Measurements from ENCODE around the gene LY6G6F. TPM values are rescaled to one million over a fixed set of nuclear protein-coding genes. Genes with fewer than 3 reads are reported as not detected.

Gene LY6G6F
- total RNA-seq, 1 experiment from 2014 or later, result not detected

DNA sequence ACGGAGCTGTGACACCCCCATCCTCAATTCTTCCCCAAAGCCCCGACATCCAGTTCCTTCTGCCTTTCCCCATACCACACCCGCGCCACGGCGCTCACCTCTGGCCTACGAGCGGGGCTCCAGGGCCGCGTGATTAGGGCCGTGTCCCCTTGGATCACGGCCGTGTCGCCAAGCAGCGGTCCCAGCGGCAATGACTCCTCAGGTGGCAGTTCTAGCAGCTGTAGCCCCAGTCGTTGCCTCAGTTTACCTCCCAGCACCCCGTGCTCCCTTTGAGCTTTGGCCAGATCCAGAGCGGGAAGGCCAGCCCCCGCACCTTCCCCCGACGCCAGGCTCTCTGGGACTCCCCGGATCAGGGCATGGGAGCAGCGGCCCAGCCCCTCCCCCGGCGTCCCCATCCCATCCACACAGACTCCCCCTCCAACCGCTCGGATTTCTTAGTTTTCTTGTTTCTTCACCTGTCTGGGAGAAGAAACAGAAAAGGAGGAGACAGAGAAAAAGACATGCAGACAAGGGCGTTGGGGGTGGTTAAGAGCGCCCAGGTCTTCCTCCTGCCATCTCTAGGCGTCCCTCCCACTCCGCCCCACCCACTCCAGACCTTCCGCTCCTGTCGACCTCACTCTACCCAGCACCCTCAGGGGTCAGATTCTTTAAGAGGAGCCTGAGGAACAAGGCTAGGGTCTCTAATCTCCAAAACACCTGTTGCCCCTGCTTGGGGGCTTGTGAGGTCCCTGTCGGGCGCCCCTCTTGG lies 22.3 kb downstream of the LY6G6F start, which contains the start of gene DDAH2:
TSS of gene DDAH2 (minus strand) at position 533 of the 748 bp plus-strand sequence. CDS start at position 395, 138 bp downstream.
- no peaks in the 10 kb centered on the region for H3K27me3 ChIP-seq (replicated peaks; ENCODE audit: insufficient read depth, low read depth, low read length, poor library complexity)
- POLR2A ChIA-PET (ENCODE audit: low non-redundant PET), result no interaction called here
- H3K27ac ChIP-seq (ENCODE audit: low read depth, low read length, poor library complexity, severe bottlenecking), result peak within 1 kb of the TSS; percentile 70
- H3K9me3 ChIP-seq (ENCODE audit: low read depth, low read length, poor library complexity, severe bottlenecking), result no peaks in the 10 kb centered on the region
- TSS peak; percentile 50 for BruUV-seq (replicated peaks)
- TF ChIP-seq, protein P1, sequence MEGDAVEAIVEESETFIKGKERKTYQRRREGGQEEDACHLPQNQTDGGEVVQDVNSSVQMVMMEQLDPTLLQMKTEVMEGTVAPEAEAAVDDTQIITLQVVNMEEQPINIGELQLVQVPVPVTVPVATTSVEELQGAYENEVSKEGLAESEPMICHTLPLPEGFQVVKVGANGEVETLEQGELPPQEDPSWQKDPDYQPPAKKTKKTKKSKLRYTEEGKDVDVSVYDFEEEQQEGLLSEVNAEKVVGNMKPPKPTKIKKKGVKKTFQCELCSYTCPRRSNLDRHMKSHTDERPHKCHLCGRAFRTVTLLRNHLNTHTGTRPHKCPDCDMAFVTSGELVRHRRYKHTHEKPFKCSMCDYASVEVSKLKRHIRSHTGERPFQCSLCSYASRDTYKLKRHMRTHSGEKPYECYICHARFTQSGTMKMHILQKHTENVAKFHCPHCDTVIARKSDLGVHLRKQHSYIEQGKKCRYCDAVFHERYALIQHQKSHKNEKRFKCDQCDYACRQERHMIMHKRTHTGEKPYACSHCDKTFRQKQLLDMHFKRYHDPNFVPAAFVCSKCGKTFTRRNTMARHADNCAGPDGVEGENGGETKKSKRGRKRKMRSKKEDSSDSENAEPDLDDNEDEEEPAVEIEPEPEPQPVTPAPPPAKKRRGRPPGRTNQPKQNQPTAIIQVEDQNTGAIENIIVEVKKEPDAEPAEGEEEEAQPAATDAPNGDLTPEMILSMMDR (conservative IDR thresholded peaks at IDR 0.05; ENCODE audit: low read depth, low read length), result peak; percentile 89; the same call in 1 of the 2 replicates
- TF ChIP-seq EZH2 (IDR thresholded peaks at IDR 0.05; ENCODE audit: borderline replicate concordance, low read depth, low read length, poor library complexity, severe bottlenecking), result no peak
- no peak for DNase-seq (ENCODE audit: low spot score)
- CTCF ChIA-PET, result interaction anchor here (0.6 to 1.6 kb wide), 2 partner anchors 38 to 101 kb away, joined by 3 to 14 read pairs; no protein-coding TSS in a partner anchor
- intact Hi-C loops (cut with micrococcal nuclease; ENCODE audit: unreplicated experiment), result loop anchor here (2.0 kb wide), 1 partner anchor 98 kb away; the partner anchor contains the start of gene HSPA1B
- H3K4me1 ChIP-seq (ENCODE audit: insufficient read depth, low read length, poor library complexity, severe bottlenecking), result peaks cover 11% of the 10 kb centered on the region
- peaks cover 51% of the 10 kb centered on the region for H3K36me3 ChIP-seq (ENCODE audit: insufficient read depth, low read length, poor library complexity, severe bottlenecking)
- peak within 1 kb of the TSS; percentile 76 for H3K4me3 ChIP-seq (ENCODE audit: low read depth, low read length, poor library complexity, severe bottlenecking)

DNA sequence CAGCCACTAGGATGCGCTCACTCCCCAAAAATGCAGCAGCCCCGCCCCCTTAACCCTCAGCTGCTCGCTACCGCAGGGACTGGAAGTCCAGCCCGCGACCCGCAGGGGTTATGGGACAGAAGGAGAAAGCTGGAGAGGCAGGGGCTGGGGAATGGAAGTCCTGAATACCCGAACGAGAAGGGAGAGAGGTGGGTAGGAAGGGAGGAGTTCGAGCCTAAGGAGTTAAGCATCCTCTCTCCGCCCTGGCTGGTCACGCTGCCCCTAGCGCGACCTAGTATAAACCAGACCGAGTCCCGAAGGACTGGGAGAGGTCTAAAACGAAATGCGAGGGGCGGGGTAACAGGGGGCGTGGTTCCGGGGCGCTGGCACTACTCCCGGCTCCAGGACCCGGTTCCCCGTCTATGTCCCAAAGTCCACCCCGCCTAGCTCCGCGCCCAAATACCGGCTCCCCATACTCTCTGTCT lies 22.9 kb downstream of the LY6G6F start:
- no TSS peak for BruUV-seq (replicated peaks)

More for the DNA sequence above, 22.9 kb downstream of the LY6G6F start:
- Histone ChIP-seq H3K36me3 (ENCODE audit: insufficient read depth, low read length, poor library complexity, severe bottlenecking) (peaks cover 54% of the 10 kb centered on the region), H3K4me3 (ENCODE audit: low read depth, low read length, poor library complexity, severe bottlenecking) (peak overlapping the region; percentile 76), H3K4me1 (ENCODE audit: insufficient read depth, low read length, poor library complexity, severe bottlenecking) (peaks cover 15% of the 10 kb centered on the region), H3K9me3 (ENCODE audit: low read depth, low read length, poor library complexity, severe bottlenecking) (no peaks in the 10 kb centered on the region), H3K27me3 (replicated peaks; ENCODE audit: insufficient read depth, low read depth, low read length, poor library complexity) (no peaks in the 10 kb centered on the region), H3K27ac (ENCODE audit: low read depth, low read length, poor library complexity, severe bottlenecking) (peak overlapping the region; percentile 70)
- CTCF ChIA-PET, result interaction anchor here (0.6 to 1.6 kb wide), 2 partner anchors 39 to 101 kb away, joined by 3 to 14 read pairs; no protein-coding TSS in a partner anchor
- peak; percentile 85 for DNase-seq (ENCODE audit: low spot score)
- intact Hi-C loops (cut with micrococcal nuclease; ENCODE audit: unreplicated experiment), result loop anchor here (2.0 kb wide), 1 partner anchor 97 kb away; the partner anchor contains the start of gene HSPA1B
- TF ChIP-seq, protein P1 (conservative IDR thresholded peaks at IDR 0.05; ENCODE audit: low read depth, low read length), result no peak; the same call in 1 of the 2 replicates
- no peak for TF ChIP-seq EZH2 (IDR thresholded peaks at IDR 0.05; ENCODE audit: borderline replicate concordance, low read depth, low read length, poor library complexity, severe bottlenecking)
- POLR2A ChIA-PET (ENCODE audit: low non-redundant PET), result interaction anchor here (1.0 to 1.2 kb wide), 2 partner anchors 10 to 98 kb away, joined by 4 to 8 read pairs; partner anchors contain the start of genes HSPA1B and MSH5

Measured in A673 (cell line).